ENCODE measurements around the gene GADL1.

Gene GADL1

DNA sequence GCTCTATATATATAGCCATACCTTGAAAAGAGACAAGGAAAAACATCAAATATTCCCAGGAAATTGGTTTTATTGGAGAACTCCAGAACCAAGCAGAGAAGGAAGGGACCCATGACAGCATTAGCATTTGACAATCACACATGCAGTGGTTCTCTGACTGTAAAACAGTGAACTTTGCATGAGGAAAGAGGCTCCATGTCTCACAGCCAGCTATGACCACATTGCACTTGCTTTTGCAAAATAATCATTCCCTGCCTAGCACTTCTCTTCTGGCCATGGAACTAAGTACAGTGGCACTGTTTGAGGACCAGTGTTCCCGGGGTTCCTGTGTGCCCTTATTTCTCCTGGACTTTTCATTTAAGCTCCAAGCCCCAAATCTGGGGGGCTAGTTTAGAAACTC, 202.5 kb downstream of the GADL1 start:
- DNase-seq = no peak

DNA sequence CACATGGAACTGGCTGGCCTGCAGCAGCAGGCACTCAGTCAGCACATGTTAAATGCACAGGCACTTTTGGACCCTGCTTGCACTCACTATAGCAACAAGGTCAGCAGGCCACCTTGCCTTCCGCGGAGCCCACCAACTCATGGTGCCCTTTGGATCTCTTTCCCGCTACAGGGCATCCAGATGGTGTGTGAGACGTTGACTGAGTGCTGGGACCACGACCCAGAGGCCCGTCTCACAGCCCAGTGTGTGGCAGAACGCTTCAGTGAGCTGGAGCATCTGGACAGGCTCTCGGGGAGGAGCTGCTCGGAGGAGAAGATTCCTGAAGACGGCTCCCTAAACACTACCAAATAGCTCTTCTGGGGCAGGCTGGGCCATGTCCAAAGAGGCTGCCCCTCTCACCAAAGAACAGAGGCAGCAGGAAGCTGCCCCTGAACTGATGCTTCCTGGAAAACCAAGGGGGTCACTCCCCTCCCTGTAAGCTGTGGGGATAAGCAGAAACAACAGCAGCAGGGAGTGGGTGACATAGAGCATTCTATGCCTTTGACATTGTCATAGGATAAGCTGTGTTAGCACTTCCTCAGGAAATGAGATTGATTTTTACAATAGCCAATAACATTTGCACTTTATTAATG, 203.1 kb downstream of the GADL1 start:
- no peak for DNase-seq

DNA sequence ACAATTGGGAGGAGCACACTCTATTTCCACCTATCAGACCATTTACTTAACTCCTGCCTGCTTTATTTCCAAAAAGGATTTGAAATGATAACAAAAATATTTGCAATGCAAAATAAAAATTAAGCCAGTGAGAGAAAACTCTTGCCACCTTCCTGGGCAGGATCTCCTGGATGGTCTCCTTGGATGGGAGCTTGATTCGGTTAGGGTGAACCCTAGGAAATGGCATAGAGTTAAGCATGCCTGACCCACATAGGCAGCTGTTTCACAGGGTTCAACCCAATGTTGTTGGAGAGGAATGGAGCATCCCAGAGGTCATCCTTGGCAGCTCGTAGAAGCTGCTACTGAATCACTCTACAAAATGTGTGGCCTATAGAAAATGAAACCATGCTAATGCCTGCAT, 204.3 kb downstream of the GADL1 start:
- DNase-seq = no peak

DNA sequence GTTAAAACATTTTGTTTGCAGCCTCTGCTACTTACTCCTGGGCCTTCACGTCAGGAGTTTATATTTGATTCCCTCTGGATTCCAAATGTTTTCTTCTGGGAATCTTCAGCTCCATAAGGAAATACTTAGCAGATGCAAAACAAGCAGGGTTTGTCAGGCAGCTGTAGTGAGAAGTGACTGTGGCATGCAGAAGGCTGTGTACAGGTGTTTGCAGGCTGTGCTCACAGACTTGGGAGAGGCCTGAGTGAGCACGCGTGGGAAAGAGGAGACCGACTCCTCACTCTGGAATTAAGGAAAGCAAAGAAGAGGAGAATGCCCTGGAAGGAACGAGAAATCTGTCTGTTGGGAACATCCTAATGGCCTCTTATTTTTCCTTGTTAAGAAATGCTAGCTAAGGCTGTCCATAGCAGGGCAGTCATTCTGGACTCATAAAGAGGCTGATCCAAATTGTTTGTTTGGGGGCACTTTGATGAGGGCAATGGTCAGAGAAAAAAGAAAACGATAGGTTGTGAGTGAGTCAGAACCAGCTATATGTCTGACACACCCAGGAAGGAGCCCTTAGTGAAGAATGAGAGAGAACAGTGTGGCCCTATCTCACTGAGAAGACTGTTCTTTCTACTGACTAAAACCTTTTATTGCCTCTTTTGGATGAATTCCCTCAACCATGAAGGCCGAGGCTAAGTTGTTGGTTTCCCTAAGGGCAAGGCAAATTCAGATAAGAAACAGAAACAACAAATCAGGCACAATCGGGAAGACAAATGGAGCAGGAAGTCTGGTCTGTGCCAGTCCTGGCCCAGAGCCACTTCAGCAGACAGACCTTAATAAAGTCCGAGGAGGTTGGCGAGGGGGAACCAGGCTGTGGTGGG, 205.5 kb downstream of the GADL1 start:
- peak; percentile 57 for DNase-seq

DNA sequence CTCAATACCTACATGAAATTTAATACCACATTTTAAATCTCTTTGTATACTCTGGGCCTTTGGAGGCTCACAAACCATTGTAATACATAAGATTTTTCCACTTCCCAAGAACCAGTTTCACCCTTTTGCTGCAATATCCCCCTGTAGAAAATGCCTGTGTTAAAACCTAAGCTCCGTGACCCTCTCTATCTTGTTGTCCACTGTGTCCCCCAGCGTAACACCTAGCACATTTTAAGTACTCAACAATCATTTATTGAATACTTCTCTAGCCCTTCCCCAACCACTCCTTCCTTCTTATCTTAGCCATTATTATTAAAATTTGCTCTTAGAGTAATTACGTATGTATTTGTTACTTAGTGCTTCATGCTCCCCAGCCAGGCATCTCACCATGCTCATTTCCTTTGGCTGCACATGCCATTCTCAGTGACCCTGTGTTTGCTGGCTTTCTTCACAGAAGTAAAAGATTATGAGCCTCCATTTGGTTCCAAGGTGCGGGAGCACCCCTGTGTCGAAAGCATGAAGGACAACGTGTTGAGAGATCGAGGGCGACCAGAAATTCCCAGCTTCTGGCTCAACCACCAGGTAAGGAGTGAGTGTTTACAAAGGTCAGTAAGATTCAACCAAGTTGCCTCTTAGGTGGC, 206.4 kb downstream of the GADL1 start:
- DNase-seq = no peak

DNA sequence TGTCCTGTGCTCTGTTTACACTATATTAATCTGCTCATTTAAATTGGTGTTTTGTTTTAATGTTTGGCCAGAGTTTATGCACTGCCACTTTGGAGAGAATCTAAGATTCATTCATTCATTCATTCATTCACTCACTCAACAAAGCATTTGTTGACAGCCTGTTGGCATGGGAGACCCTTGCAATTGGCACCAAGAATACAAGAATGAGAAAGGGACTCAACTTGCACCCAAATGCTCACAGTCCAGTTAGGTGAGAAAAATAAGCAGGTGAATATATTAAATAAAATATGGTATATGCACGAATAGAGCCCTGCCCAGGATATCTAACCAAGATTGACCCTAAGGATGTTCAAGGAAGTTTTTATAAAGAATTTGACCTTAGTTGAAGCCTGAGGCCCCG, 207.7 kb downstream of the GADL1 start:
- DNase-seq = no peak

DNA sequence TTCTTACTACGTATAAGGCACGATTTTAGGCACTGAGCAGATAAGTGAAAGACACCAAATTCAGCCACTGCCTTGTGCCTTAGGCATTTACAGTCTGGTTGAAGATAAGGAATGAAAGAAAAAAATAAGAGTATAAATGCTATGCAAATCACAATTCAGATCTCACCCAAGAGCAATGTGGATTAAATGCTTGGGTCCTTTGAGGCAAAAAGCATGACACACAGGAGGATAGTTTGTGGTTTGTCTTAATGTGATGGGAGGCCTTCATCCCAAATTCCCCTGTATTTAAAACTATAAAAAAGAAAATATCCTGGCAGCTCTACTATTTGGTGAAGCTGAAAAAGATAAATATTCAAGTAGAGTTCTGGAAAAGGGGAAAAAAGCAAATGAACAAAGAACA, 208.3 kb downstream of the GADL1 start:
- DNase-seq = no peak

DNA sequence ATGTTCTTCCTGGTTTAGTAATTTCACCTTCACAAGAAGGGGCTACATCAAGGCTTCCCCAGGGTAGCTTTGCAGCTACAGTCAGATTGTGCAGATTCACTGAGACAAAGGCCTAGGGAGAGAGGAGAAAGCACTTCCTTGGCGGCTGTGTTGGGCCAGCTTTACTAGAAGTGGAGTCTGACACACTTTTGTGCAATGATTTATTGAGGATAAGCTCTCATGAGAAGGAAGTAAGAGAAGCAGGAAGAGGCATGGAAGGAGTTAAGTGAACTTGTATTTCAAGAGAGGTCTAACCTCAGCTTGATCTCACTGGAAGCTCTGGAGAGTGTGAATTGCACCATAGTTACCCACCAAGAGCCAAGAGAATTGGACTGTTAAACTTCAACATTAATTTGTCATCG, 209.2 kb downstream of the GADL1 start:
- DNase-seq = no peak

DNA sequence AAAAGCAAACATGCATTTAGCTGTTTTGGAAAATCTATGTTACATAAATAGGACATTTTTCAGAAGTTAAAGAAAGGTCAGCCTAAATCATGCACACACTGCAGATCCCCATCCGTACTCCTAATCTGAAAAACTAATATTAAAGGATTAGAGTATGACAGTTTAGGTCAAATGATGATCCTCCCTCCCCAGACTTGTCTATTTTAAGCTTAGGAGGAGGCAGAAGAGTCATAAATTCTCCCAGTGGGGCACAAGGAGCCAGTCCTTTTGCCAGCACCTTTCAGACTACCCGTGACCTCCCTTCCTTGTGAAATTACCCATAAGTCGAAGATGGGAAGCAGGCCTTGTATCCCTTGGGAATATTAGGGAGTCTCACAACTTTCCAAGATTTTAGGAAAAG, 210.1 kb downstream of the GADL1 start:
- DNase-seq = no peak

DNA sequence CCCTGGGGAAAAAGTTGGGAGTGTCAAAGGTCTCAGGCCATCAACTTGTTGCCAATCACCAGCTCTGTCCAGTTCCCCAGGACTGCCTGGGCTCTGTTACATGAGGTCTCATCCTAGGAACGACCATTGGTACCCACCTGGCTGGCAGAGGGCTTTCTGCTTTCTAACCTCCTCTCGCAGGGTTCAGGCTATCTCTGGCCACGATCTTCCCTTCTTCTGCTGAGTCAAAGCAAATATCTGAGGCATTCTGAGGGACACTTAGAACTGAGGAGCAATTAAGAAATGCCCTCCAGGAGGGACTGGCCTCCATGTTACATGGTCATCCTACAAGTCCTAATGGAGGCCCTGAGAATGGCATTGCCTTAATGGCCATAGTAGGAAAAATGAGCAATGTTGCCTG, 210.7 kb downstream of the GADL1 start:
- DNase-seq = no peak

DNA sequence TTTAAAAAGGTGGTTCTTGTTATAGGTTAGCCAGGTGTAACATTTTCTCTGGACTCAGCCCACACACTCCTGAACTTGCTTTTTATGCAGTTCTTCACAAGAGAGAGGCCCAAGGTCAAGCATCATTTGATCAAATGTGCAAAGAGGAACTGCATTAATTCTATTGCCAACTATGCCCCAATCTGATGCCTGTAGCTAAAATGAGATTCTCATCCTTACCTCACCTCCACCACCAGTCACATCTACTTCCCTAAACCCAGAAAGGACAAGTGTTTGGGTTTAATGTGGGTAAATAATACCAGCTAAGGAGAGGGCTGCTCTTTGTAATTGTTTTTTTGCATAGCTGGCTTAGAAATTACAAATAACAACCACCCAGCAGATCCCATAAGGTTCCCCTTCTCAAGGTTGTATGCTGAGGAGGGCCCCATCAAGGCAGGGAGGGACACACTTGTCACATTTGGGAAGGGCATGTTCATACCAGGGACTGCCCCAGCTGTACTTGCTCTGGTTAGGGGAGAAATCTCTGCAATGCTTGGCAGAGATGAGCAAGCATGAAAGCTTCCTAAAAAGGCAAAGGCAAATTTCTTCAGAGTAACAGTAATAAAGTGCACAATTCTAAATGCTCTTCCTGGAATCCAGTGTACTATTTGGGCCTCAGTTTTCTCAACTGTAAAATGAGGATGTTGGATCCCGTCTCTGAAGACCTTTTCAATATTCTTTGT, 211.9 kb downstream of the GADL1 start:
- no peak for DNase-seq

DNA sequence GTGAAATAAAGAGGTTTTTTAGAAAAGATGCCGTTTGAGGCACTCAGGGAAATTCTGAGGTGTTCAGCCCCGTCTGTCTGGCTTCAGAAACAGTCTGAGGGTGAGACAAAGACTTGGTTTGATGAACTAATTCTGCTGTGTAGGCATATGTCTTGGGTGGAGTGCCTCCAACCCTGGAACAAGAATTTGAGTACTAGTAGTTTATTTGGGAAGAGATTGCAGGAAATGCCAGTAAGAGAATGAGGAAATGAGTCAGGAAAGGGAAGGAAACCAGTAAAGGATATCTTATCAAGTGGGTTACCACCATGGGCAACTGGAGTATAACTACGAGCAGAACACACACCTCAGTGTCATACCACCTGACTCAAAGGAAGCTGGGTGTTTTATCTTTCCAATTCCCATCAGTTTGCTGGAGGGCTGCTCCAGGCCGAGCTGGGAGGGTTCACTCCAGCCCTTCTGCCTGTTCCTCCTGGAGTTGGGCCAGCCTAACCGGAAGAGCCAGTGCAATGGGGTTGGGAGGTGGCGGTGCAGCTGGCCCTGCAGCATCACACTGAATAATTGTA, 212.7 kb downstream of the GADL1 start:
- DNase-seq = no peak

DNA sequence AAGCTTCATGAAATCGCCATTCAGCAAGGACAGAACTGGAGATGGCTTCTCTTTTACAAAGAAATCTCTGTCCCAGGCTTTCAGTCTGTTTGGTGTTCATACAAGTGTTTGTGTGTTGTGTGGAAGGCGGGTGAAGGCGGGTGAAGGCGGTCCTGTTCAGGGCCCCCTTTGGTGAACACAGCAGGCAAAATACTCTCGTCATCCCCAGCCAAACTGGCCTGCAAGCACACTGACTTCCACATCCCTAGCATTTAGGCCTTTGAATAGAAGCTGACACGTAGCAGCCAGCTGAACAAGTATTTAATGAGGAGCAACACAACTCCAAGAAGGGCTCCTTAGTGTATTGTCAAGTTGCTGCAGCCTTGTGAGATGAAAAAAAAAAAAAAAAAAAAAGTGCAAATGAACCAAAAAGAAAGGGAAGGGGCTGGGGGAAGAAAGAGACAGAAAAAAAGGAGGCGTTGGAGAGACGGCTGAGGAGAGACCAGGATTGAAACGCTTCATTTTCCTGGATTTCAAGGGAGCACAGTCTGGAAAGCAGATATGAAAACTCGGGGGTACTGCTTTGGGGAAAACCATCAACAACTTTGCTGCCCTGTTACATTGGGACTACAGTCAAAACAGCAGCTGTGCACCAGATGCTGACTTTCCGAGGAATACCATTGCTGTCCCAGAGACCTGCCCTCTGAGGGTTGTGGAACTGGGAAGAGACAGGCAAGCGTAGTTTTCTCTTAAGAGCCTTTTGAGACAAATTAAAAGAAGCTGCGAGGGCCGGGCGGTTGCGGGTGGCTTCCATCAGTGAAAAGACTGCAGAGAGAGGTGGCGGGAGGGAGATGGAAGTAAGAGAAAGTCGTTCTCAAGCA, 213.4 kb downstream of the GADL1 start:
- no peak for DNase-seq

DNA sequence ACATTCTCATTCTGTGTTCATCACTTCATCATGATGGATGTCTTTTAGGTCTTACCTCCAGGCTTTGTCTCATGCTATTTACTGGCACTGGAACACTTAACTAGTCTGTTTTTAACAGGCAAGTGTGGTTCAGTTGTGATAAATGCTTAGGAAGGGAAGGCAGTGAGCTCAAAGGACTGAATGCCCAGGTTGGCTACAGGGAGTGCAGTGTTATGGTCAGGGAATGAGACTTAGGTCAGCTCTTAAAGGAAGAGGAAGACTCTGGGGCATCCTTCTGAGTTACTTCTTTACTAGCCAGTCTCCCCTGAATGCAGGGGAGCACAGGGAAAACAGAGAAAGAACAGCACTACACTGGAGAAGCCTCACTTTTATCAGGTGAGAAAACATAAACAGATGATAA, 215.4 kb downstream of the GADL1 start:
- DNase-seq = no peak

DNA sequence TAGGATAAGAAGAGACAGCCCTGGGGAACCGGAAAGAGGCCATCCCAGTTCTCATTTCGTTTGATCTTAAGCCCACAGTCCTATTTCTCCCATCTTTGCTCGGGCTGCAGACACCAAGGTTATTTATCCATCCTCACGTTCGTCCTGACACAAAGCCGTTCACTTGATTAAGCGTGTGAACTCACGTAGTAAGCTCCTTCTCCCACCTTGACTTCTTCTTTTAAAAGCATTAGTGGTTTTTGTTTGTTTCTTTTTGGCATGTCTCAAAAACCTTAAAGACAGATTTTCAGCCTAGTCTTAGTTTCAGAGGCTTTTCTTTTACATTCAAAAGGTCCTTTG, 217.1 kb downstream of the GADL1 start:
- no peak for DNase-seq

DNA sequence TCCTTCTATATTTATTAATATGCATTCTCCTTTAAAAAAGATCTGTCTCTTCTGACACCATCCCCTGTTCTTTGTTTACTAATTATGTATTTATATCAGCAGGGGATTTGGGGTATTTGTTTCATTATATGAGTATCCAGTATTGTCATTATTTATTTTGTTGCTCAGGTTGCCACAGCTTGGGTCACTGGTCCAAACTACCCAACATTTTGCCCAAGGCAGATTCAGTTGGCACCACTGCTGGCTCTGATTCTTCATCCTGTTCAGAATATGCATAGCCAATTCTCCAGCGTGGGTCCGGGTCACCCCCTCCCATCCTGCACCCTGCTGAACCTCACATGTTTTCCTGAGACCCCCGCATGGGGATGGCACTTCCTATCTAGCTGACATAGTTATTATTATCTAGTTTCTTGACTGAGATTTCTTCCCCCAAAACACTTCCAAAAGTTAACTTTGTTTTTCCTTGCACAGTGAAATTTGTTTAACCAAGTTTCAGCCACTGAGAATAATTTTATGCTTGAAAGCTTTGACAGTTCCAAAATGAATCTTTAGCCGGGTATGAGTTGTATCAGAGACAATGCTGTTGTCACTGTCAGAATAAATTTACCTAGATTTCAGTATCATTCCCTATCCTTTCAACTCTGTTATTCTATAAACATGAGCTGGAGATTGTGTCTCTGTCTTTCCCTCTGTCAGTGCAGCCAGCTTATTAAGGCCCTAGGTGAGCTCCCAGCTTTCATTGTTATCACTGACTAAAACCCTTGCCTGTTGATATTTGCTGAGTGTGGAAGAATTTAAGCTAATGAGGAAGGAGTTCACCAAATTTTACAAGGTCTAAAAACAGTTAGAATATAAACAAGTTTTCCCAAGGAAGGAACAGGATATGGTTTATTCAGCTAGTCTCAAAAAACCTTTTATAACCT, 217.8 kb downstream of the GADL1 start:
- DNase-seq = no peak

Data from NCI-H1105 treated with DMSO at 0.1 percent for 48 hours (cell line).